ENCODE measurements around the gene KRTAP3-3.

GRCh38 chr17:41013606-41014005 lies 19.6 kb upstream of the KRTAP3-3 start:
- TF ChIP-seq EZH2 (IDR thresholded peaks at IDR 0.05; ENCODE audit: low read length, missing control alignments) (no peak), CTCF (conservative IDR thresholded peaks at IDR 0.05 in 1 of 2, IDR thresholded peaks at IDR 0.05 in 1 of 2; ENCODE audit: low read depth in 1 of 2, low read length in 2 of 2) (no peak)

Data from fibroblast of lung (primary cell).